ENCODE results near the gene SRGAP1. TPM values are rescaled to one million over a fixed set of nuclear protein-coding genes. Genes with fewer than 3 reads are reported as not detected.

SRGAP1 gene
- total RNA-seq, 1 experiment from 2014 or later = 3.7 TPM

GRCh38 chr12:63888908-63889635 lies 44.6 kb downstream of the SRGAP1 start:
- no peaks in the 10 kb centered on the region for H3K36me3 ChIP-seq
- H3K9me3 ChIP-seq (replicated peaks) = no peaks in the 10 kb centered on the region
- H3K4me3 ChIP-seq = no peak overlapping the region
- peaks cover 16% of the 10 kb centered on the region for H3K4me1 ChIP-seq (replicated peaks)
- H3K27ac ChIP-seq = no peak overlapping the region
- no peaks in the 10 kb centered on the region for H3K27me3 ChIP-seq (replicated peaks)
- DNase-seq (ENCODE audit: low read depth in 1 of 2, low spot score in 2 of 2) = peak in 1 of 2 experiments; percentile 30

DNA sequence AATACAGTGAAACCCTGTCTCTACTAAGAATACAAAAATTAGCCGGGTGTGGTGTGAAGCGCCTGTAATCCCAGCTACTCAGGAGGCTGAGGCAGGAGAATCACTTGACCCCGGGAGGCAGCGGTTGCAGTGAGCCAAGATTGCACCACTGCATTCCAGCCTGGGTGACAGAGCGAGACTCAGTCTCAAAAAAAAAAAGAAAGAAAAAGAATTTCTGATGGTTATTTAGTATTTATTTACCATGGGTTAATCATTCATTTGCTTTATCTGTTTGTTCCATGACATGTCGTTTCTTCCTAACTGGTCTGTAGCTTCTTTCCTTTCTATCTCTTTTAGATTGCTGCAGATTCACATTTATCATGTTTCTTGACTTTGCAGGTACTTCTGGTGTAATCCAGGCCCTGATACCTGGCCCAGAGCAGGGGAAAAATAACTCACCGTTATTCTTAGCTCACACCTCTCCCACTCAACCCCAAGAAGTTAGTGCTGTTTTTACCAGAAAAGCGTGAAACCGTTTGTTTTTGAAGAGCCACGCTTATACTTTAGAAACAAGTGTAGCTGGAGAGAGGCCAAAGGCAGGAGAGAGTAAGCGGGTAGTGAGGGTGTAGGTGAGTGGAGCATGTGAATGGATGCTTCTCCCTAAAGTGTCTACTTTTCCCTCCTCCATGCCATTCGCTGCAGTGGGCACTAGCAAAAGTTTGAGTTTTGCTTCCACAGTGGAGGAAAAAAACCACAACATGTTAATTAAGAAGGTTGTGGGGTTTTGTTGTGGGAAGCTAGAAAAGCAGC lies 45.4 kb downstream of the SRGAP1 start:
- DNase-seq (ENCODE audit: low read depth in 1 of 2, low spot score in 2 of 2) = no peak
- Histone ChIP-seq H3K27ac (no peak overlapping the region), H3K27me3 (replicated peaks) (no peaks in the 10 kb centered on the region), H3K9me3 (replicated peaks) (no peaks in the 10 kb centered on the region), H3K4me1 (replicated peaks) (peaks cover 16% of the 10 kb centered on the region), H3K4me3 (no peak overlapping the region), H3K36me3 (no peaks in the 10 kb centered on the region)

DNA sequence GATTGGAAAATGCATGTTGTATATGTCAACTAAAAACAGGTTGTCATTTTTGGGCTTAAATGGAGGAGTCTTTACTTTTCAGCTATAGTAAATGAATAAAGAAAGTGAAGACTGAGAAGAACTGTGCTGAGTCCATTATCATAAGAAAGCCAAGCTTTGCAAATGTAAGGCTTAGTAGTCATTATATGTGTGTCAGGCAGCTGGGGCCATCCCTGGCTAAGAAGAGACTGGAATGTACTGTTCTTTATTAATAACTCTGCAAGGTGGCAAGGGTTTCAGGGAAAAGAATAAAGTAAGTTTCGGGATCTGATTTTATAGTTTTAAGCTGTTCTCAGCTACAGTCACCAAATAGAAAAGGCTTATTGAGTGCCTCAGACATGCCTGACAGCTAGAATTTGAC lies 48.7 kb downstream of the SRGAP1 start:
- H3K4me1 ChIP-seq (replicated peaks) = peaks cover 16% of the 10 kb centered on the region
- no peaks in the 10 kb centered on the region for H3K27me3 ChIP-seq (replicated peaks)
- H3K27ac ChIP-seq = no peak overlapping the region
- no peaks in the 10 kb centered on the region for H3K36me3 ChIP-seq
- H3K9me3 ChIP-seq (replicated peaks) = no peaks in the 10 kb centered on the region
- no peak overlapping the region for H3K4me3 ChIP-seq
- DNase-seq (ENCODE audit: low read depth in 1 of 2, low spot score in 2 of 2) = no peak

- Histone ChIP-seq H3K36me3 (no peaks in the 10 kb centered on the region), H3K4me1 (replicated peaks) (peaks cover 8% of the 10 kb centered on the region), H3K27ac (no peak overlapping the region), H3K27me3 (replicated peaks) (no peaks in the 10 kb centered on the region), H3K4me3 (no peak overlapping the region), H3K9me3 (replicated peaks) (no peaks in the 10 kb centered on the region)
- no peak for DNase-seq (ENCODE audit: low read depth in 1 of 2, low spot score in 2 of 2)
Measured at GRCh38 chr12:63894132-63894531, 49.6 kb downstream of the SRGAP1 start.

- Histone ChIP-seq H3K27ac (no peak overlapping the region), H3K4me1 (replicated peaks) (no peaks in the 10 kb centered on the region), H3K27me3 (replicated peaks) (no peaks in the 10 kb centered on the region), H3K4me3 (no peak overlapping the region), H3K36me3 (no peaks in the 10 kb centered on the region), H3K9me3 (replicated peaks) (no peaks in the 10 kb centered on the region)
- DNase-seq (ENCODE audit: low read depth in 1 of 2, low spot score in 2 of 2) = no peak
Measured at GRCh38 chr12:63895841-63896240, 51.3 kb downstream of the SRGAP1 start.

- no peaks in the 10 kb centered on the region for H3K9me3 ChIP-seq (replicated peaks)
- H3K4me3 ChIP-seq = no peak overlapping the region
- DNase-seq (ENCODE audit: low read depth in 1 of 2, low spot score in 2 of 2) = no peak
- H3K4me1 ChIP-seq (replicated peaks) = peaks cover 13% of the 10 kb centered on the region
- no peak overlapping the region for H3K27ac ChIP-seq
- no peaks in the 10 kb centered on the region for H3K36me3 ChIP-seq
- no peaks in the 10 kb centered on the region for H3K27me3 ChIP-seq (replicated peaks)
Measured at GRCh38 chr12:63897931-63898330, 53.4 kb downstream of the SRGAP1 start.

- H3K4me1 ChIP-seq (replicated peaks) = peaks cover 13% of the 10 kb centered on the region
- no peaks in the 10 kb centered on the region for H3K9me3 ChIP-seq (replicated peaks)
- no peak for DNase-seq (ENCODE audit: low read depth in 1 of 2, low spot score in 2 of 2)
- H3K27me3 ChIP-seq (replicated peaks) = no peaks in the 10 kb centered on the region
- H3K27ac ChIP-seq = no peak overlapping the region
- no peaks in the 10 kb centered on the region for H3K36me3 ChIP-seq
- H3K4me3 ChIP-seq = no peak overlapping the region
Measured at GRCh38 chr12:63898764-63899337, 54.4 kb downstream of the SRGAP1 start.

DNA sequence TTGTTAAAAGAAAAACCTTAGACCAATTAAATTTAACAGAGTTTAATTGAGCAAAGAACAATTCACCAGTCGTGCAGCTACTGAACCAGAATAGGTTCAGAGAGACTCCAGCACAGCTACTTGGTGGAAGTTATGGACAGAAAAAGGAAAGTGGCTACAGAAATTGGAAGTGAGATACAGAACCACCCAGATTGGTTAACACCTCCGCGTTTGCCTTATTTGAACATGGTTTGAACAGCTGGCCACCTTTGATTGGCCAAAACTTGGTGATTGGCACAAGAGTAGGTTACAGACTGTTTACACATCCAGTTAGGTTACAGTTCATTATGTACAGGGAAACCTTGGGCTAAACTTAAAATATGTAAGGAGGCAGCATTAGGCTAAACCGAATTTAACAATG lies 54.9 kb downstream of the SRGAP1 start:
- Histone ChIP-seq H3K36me3 (no peaks in the 10 kb centered on the region; the same call in 1 of the 2 replicates), H3K27ac (no peak overlapping the region), H3K4me3 (no peak overlapping the region), H3K4me1 (replicated peaks) (peaks cover 13% of the 10 kb centered on the region), H3K9me3 (replicated peaks) (no peaks in the 10 kb centered on the region), H3K27me3 (replicated peaks) (no peaks in the 10 kb centered on the region)
- DNase-seq (ENCODE audit: low read depth in 1 of 2, low spot score in 2 of 2) = no peak

DNA sequence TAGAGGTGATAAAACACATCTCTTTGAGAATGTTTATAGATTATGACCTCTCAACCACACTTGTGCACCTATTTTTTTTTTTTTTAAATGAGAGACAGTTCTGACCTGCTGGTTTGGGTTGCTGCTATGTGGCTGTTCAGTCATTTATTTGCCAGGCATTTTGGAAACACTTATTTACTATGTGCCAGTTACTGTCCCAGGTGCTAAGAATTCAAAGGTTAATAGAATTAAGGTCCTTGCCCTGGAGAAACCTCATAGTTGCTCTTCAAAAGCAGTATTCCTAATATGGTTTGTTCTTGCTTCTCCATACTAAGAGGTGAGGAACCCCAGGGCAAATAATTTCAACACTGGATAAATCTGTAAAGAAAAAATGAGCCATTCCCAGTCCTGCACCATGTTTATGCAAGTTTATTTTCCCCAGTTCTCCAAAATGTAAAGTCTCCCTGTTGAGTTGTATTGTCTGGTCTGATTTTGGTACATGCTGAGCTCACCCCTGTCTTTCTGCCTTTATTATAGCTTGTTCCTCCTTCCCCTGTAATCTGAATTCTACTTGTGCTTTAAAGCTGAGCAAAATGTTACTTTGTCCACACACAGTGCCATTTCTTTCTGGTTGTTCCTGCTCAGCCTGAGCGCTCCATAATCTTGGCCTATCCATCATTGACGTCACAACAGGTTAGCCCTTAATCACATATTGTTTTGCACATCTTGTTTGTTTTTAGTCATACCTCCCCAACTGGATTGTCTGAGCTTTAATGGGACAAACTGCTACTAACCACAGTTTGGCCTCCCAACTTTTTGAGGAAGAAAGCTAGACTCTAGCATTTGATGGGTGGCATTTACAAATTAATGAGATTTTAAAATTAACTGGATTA lies 56.7 kb downstream of the SRGAP1 start:
- Histone ChIP-seq H3K4me3 (no peak overlapping the region), H3K9me3 (replicated peaks) (peaks cover 4% of the 10 kb centered on the region), H3K36me3 (no peaks in the 10 kb centered on the region; the same call in 1 of the 2 replicates), H3K4me1 (replicated peaks) (peaks cover 28% of the 10 kb centered on the region), H3K27ac (no peak overlapping the region), H3K27me3 (replicated peaks) (no peaks in the 10 kb centered on the region)
- DNase-seq (ENCODE audit: low read depth in 1 of 2, low spot score in 2 of 2) = no peak

GRCh38 chr12:63904653-63905052 lies 60.2 kb downstream of the SRGAP1 start:
- no peak overlapping the region for H3K4me3 ChIP-seq

DNA sequence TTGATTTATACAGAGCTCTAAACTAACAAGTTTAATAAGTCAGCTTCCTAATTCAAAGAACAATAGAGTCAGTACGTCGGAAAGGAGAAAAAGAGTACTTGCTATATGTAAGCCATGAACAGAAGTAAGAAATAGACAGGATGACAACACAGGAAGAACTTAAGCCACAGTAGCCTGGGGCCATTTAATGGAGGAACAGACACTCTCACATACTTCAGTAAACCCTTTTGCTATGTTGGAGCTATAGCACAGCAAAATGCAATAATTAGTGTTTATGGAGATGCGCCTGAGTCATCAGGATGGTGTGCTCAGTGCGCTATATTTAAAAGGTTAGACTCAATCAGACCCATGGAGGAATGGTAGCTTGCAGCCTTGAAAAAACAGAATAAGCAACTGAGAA lies 61.0 kb downstream of the SRGAP1 start:
- peak overlapping the region; percentile 32; the same call in 1 of the 2 replicates for H3K27ac ChIP-seq
- H3K4me1 ChIP-seq (replicated peaks) = peaks cover 28% of the 10 kb centered on the region
- H3K36me3 ChIP-seq = no peaks in the 10 kb centered on the region; the same call in 1 of the 2 replicates
- H3K27me3 ChIP-seq (replicated peaks) = no peaks in the 10 kb centered on the region
- H3K9me3 ChIP-seq (replicated peaks) = peaks cover 4% of the 10 kb centered on the region
- no peak overlapping the region for H3K4me3 ChIP-seq
- peak in 1 of 2 experiments; percentile 10 for DNase-seq (ENCODE audit: low read depth in 1 of 2, low spot score in 2 of 2)

More at GRCh38 chr12:63904653-63905052, 60.2 kb downstream of the SRGAP1 start:
- Histone ChIP-seq H3K9me3 (replicated peaks) (peaks cover 4% of the 10 kb centered on the region), H3K36me3 (no peaks in the 10 kb centered on the region; the same call in 1 of the 2 replicates), H3K27me3 (replicated peaks) (no peaks in the 10 kb centered on the region), H3K27ac (peak overlapping the region; percentile 32; the same call in 1 of the 2 replicates), H3K4me1 (replicated peaks) (peaks cover 28% of the 10 kb centered on the region)
- DNase-seq (ENCODE audit: low read depth in 1 of 2, low spot score in 2 of 2) = no peak

- no peak for DNase-seq (ENCODE audit: low read depth in 1 of 2, low spot score in 2 of 2)
- Histone ChIP-seq H3K9me3 (replicated peaks) (peaks cover 4% of the 10 kb centered on the region), H3K36me3 (no peaks in the 10 kb centered on the region; the same call in 1 of the 2 replicates), H3K27ac (no peak overlapping the region), H3K27me3 (replicated peaks) (no peaks in the 10 kb centered on the region), H3K4me1 (replicated peaks) (peaks cover 23% of the 10 kb centered on the region), H3K4me3 (no peak overlapping the region)
Measured at GRCh38 chr12:63906876-63907275, 62.4 kb downstream of the SRGAP1 start.

DNA sequence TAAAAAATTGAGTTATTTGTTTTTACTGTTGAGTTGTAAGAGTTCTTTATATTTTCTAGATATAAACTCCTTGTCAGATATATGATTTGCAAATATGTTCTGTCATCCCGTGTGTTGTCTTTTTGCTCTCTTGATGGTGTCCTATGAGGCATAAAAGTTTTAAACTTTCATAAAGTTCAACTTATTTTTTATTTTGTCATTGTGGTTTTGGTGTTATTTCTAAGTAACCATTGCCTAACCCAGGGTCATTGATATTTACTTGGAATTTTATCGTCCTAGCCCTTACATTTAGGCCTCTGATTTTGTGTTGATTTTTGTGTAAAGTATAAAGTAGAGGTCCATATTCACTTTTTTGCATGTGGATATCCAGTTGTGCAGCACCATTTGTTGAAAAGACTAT lies 63.1 kb downstream of the SRGAP1 start:
- no peaks in the 10 kb centered on the region; the same call in 1 of the 2 replicates for H3K36me3 ChIP-seq
- no peaks in the 10 kb centered on the region for H3K27me3 ChIP-seq (replicated peaks)
- peaks cover 17% of the 10 kb centered on the region for H3K4me1 ChIP-seq (replicated peaks)
- DNase-seq (ENCODE audit: low read depth in 1 of 2, low spot score in 2 of 2) = no peak
- peaks cover 4% of the 10 kb centered on the region for H3K9me3 ChIP-seq (replicated peaks)
- H3K4me3 ChIP-seq = no peak overlapping the region
- H3K27ac ChIP-seq = no peak overlapping the region

Measured in SJSA1 (cell line).